HG02840 (cell line): ENCODE results near the gene UBXN4.
"Not testable (repeated sequence)": the region's sequence is repeated elsewhere in the genome, so short reads cannot be mapped to it uniquely, and the experiment has no call there.

Experiments used
- ATAC-seq: cut with Tn5 transposase; IDR thresholded peaks from one replicate; pipeline ENCODE4 v1.9.1; 2021; ENCODE audit warnings: mild to moderate bottlenecking, moderate library complexity, moderate number of reproducible peaks; ENCODE audit not compliant: unreplicated experiment, low FRiP score

The UBXN4 gene

DNA sequence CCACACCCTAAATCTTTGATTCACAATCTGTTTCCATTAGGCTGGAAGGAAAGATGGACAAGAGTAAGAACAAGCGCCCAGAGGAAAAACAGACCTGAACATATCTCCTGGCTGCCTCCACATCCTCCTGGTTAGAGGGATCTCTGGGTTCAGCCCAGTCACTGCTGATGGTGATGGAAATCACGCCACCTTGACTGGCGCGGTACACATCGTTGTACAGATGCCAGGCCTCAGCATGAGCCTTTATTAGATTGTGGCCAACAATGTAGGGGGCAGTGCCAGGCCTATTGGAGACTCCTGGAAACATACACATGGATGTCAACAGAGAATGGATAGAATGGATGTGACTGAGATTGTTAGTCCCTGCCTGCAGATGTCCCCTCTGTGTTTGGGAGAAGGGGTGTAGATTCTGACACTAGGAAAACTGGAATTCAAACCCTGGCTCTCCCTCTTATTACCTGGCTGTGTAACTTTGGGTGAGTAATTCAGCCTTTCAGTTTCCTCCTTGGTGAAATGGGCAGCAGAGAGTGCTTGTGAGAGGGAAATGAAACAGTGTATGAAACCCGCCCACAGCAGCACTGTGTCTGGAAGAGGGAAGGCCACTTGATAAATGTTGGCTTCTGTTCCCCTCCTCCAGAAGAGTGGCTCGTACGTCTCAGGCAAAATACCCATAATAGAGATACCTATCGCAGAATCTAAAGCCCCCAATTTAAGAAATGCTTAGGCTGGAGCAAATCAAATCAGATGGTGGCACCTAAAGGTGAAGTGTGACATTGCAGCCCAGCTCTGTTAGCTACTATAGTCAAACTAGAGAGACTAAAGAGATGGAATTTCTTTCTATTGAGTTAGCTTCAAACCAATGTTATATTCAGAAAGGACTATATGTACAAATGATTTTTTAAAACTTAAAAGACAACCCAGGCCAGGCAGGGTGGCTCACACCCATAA, 59.1 kb downstream of the UBXN4 start:
- ATAC-seq, result no peak

GRCh38 chr2:135802350-135802749, 60.7 kb downstream of the UBXN4 start:
- ATAC-seq, result no peak

DNA sequence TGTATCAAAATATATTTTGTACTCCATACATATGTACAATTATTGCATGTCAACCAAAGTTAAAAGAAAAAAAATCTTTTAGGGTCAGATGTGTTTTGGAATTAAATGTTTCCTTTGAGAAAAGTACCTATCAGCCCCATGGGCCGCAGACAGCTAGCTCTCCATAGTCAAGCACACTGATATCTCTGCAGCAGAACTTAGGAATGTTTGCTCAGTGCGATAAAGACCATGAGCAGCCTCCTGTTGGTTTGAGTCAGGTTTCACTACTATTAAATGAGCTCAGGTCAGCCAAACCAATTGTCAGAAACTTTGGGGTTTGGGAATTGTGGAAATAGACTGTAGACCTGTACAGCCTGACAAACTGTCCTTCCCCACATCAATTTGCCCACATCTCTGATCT, 61.6 kb downstream of the UBXN4 start:
- ATAC-seq, result no peak

- ATAC-seq, result not testable (repeated sequence)
Measured at GRCh38 chr2:135807874-135808273, 66.2 kb downstream of the UBXN4 start.

- ATAC-seq, result no peak
Measured at GRCh38 chr2:135812907-135813511, 71.4 kb downstream of the UBXN4 start.

- no peak for ATAC-seq
Measured at GRCh38 chr2:135815269-135815668, 73.6 kb downstream of the UBXN4 start.

DNA sequence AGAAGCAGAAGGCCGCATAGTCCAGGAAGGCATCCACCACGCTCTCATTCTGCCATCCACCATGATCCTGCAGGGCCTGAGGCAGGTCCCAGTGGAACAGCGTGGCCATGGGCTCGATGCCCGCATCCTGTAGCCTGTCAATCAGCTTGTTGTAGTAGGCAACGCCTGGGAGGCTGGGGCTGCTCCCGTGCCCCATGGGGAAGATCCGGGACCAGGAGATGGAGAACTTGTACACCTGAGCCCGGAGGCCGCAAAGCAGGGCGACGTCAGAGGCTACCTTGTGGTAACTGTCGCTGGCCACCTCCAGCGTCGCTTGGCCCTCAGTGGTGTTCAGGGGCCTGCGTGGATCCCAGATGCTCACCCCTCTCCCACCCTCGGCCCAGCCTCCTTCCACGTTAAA, 75.8 kb downstream of the UBXN4 start:
- ATAC-seq, result no peak

GRCh38 chr2:135817951-135818350, 76.3 kb downstream of the UBXN4 start:
- ATAC-seq, result no peak

DNA sequence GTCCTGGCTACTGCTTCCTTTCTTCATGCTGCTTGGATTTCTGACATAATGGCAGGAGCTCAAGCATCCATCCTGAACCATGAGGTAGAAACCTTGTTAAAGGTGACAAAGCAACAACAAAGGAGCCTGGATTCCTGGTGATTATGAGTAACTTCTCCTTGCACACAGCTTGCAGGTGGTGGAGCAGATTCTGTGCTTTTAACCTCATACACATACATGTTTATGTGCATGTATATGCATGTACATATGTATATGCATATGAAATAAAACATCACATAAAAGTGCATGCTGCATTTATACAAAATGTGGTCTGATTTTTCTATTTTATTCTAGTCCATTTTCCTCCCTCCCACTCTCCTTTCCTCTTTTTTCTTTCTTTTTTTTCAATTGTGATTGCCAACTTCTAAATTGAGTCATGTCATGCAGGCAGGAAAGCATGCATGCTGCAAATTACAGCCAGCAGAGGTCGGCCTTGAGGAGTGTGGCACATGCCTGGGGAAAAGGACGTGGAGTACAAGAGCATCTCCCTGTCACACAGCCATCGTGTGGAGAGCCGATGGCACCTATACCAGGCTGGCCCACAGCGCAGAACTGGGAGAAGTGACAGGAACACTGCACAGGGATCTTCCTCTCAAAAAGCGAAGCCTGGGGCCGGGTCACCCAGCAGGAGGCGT, 77.4 kb downstream of the UBXN4 start:
- ATAC-seq, result no peak

GRCh38 chr2:135820003-135820618, 78.5 kb downstream of the UBXN4 start:
- ATAC-seq, result peak; percentile 73

GRCh38 chr2:135821190-135821589, 79.5 kb downstream of the UBXN4 start:
- no peak for ATAC-seq

GRCh38 chr2:135822855-135823254, 81.2 kb downstream of the UBXN4 start:
- no peak for ATAC-seq

- ATAC-seq, result no peak
Measured at GRCh38 chr2:135825131-135825530, 83.5 kb downstream of the UBXN4 start.

GRCh38 chr2:135825550-135826176, 84.0 kb downstream of the UBXN4 start:
- ATAC-seq, result no peak

- ATAC-seq, result no peak
Measured at GRCh38 chr2:135826544-135826943, 84.9 kb downstream of the UBXN4 start.

DNA sequence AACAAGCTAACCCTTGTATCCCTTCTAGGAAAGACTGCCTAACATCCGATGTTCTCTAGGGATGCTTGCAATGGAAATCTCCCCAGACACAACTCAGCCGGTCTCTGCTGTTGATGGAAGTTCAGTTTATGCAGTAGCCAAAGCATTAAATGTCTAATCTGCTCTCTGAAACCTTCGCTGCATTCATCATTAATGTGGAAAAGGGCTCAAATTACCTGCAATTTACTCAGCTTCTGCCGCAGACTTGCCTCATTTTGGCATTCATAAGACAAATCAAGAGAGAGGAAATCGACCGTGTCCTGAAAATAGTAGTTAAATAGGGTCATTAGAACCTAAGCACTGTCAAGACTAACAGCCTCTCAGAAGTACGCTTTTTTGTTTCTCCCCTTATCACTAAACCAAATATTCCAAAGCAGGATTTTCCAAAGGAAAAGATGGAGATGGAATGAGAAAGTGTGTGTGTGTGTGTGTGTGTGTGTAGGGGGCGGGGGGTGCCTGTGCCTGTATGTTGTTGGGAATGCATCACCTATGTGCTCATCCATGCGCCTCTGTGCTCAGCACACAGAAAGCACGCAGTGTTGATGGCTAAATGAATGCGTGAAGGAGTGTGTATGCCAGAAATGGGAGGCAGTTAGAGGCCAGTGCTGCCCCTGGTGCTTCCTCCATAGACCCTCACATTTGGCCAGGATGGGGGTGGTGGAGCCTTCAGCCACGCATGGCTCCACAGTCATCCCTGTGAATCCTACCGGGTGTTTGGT, 87.9 kb downstream of the UBXN4 start:
- no peak for ATAC-seq

DNA sequence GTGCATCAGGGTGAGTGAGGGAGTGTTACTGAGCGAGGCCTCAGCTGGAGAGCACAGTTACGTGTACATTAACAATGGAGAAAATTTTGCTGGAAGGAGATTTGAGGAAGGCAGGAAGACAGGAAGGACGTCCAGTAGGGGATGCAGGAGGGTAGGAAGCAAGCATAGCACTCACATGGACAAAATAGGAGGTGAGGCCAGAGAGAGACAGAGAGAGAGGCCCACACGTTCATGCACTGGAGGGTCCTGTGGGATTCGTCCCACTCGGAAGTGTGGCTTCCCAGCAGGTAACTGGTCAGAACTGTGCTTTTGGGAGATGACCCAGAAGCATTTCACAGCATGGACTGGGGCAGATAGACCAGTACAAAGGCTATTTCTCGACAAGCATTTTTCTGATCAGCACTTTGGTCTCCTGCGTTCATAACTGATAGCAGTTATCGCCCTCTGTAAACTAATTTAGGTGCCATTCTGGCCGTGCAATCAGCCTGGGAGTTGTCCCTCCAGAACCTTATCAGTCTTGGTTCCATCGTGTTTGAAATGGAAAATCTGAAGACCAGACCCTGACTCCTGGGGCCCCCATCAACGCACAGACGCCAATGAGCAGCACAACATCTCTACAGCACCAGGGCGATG, 89.6 kb downstream of the UBXN4 start:
- ATAC-seq, result no peak

GRCh38 chr2:135832891-135833290, 91.2 kb downstream of the UBXN4 start:
- no peak for ATAC-seq
